HG03280 (cell line): ENCODE measurements around the gene FCN1.
"Not testable (repeated sequence)": the region's sequence is repeated elsewhere in the genome, so short reads cannot be mapped to it uniquely, and the experiment has no call there.

Source experiments
- ATAC-seq: cut with Tn5 transposase; IDR thresholded peaks from one replicate; pipeline ENCODE4 v1.9.1; 2021; ENCODE audit warnings: mild to moderate bottlenecking, moderate library complexity; ENCODE audit not compliant: unreplicated experiment

Gene FCN1

DNA sequence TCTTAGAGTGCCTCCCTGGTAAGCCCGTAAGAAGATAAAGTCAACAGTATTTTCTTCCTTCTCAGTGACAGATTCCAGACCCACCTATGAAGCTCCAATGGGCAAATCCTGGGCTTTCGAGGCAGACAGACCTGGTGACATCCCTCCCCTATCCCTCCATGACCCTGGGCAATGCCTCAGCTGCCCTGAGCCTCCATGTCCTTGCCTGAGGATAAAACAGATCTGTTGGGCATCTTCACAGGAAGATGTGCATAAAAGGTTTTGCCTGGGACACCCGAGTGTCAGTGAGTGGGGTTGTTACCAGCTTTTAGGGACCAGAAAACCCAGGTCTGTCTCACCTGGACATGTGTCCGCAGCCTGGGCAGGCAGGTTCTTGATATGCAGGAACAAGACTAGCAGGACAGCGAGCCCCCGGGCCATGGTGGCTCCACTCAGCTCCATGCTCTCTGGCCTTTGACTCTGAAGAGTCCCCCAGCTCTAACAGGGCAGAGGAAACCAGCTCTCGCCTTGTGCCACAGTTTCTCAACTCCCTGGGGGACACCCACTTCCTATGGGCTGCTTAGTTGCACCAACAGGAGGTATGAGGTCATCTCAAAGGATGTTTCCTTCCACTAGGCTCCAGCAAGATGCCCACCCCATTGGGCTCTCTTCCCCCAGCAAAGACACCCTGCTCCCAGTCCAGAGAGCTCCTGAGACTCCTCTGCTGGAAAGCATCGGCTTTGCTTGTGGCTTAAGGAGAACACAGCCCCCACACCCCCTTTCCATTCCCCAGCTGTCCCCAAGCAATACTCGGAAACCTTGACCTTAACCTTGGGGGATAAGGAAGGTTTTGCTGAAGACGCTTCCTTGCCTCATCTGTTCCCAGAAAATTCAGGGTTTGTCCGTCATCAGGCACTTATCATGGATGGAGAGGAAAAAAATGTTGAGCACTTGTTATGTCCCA lies at the start of gene FCN1:
Gene FCN1, minus strand, starts transcription at position 482 of the 943 bp plus-strand sequence. Its CDS starts 41 bp downstream, at position 441.
- ATAC-seq, result no peak

GRCh38 chr9:134966697-134967546 lies 49.2 kb upstream of the FCN1 start:
- ATAC-seq, result no peak

DNA sequence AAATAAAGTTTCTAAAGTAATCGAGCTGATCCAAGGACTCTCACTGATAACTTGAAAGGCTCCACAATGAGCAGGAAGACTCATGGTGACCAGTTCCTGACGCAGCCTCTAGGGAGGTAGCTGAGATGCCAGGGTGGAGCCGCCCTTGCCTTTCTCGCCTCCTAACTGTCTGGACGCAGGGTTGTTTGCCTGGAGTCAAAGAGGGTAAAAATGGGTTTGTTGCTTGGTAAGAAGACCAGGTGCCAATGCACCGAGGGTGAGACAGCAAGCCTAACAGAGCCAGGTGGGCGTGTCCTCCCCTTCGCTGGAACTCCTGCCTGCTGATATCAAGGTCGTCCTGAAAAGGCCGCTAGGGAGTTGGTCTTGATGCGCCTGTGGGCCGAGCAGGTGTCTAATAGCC lies 48.6 kb upstream of the FCN1 start:
- ATAC-seq, result no peak

- no peak for ATAC-seq
Measured at GRCh38 chr9:134965851-134966250, 48.1 kb upstream of the FCN1 start.

DNA sequence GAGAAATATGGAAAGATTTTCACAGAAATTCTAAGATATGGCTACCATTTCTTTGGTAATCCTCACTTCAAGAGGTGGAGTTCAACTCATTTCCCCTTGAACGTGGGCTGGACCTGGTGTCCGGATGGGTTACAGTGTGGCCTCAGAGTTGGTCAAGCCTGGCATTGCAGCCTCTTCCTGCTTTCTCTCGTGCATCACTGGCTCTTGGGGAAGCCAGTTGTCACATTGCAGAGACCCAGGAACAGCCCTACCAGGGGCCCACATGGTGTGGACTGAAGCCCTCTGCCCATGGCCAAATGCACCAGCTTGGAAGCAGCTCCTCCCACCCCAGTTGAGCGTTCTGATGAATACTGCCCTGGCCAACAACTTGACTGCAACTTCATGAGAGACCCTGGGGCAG lies 47.7 kb upstream of the FCN1 start:
- ATAC-seq, result no peak

DNA sequence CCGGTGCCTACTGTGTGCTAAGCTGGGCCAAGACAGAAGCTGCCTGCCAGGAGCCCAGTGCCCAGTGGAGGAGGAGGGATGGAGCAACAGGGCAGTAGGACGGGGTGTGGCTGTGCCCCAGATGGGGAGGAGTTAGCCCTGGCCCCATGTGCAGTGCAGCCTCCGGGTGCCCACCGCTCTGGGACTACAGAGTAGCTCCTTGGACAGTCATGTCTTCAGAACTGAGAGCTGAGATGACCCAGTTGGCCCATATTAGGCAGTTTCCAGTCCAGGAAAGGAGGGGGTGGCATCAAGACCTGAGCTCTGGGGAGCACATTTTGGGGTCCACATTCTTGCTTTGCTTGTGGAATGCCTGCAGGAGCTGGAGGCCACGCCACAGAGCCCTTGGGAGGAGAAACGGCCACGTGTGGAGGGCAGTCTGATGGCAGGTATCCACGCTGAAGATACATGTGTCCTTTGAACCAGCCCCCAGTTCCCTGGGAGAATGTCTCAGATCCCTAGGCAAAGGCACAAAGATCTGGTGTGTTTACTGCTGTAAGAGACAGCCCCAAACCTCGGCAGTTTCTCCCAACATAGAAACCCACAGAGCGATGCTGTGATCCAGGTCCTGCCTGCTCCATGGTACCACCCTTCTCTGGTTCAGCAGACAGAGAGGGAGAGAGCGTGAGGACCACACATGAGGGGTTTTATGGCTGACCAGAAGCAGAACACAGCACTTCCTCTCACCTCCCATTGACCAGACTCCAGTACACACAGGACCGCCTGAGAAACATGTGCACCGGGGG lies 46.8 kb upstream of the FCN1 start:
- ATAC-seq, result no peak

- ATAC-seq, result no peak
Measured at GRCh38 chr9:134963546-134963945, 45.8 kb upstream of the FCN1 start.

- no peak for ATAC-seq
Measured at GRCh38 chr9:134962973-134963364, 45.3 kb upstream of the FCN1 start.

DNA sequence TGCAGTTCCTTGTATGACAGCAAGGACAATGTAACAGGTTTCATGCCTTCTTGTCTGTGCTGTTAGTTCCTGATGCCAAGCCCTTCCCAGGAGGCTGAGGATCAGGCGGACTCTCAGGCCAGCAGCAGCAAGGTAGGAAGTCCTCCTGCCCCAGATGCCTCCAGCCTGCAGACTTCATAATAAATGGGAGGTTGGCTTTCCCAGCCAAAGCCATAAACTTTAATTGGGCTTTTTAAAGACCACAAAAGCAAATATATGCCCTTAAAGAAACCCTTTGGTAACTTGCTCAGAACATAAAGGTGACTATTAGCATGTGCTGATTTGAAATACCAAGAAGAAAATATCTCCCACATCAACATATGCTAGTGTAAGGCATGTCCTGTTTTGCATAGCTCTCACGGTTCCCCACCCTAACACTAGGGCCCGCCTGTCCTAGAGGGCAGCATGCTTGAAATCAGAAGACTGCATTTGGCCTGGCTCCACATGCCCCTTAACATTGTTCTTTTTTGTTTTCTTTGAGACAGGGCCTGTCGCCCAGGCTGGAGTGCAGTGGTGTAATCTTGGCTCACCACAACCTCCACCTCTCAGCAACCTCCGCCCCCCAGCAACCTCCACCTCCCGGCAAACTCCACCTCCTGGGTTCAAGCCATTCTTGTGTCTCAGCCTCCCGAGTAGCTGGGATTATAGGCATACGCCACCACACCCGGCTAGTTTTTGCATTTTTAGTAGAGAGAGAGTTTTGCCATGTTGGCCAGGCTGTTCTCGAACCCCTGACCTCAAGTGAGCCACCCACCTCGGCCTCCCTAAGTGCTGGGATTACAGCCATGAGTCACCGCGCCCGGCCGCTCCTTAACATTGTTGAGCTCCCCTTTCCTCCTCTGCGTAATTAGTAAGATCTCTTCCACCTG lies 44.6 kb upstream of the FCN1 start:
- ATAC-seq, result no peak

GRCh38 chr9:134961331-134962064 lies 43.8 kb upstream of the FCN1 start:
- no peak for ATAC-seq

- ATAC-seq, result no peak
Measured at GRCh38 chr9:134960701-134961181, 43.0 kb upstream of the FCN1 start.

DNA sequence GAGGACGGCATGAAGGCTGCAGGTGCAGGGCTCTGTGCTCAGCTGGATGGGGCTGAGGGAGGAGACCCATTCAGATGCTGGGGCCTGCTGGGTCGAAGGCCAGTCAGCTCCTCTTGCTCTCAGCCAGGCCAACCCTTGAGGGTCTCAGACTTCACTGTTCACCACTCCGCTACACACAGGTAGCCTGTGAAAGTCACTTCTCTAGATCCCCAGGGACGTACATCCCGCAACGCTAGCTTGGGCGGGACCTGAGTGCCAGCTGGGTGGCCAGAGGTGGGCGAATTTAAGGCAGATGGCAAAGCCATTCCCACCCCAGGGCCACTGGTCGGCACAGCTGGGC lies 42.2 kb upstream of the FCN1 start:
- no peak for ATAC-seq

DNA sequence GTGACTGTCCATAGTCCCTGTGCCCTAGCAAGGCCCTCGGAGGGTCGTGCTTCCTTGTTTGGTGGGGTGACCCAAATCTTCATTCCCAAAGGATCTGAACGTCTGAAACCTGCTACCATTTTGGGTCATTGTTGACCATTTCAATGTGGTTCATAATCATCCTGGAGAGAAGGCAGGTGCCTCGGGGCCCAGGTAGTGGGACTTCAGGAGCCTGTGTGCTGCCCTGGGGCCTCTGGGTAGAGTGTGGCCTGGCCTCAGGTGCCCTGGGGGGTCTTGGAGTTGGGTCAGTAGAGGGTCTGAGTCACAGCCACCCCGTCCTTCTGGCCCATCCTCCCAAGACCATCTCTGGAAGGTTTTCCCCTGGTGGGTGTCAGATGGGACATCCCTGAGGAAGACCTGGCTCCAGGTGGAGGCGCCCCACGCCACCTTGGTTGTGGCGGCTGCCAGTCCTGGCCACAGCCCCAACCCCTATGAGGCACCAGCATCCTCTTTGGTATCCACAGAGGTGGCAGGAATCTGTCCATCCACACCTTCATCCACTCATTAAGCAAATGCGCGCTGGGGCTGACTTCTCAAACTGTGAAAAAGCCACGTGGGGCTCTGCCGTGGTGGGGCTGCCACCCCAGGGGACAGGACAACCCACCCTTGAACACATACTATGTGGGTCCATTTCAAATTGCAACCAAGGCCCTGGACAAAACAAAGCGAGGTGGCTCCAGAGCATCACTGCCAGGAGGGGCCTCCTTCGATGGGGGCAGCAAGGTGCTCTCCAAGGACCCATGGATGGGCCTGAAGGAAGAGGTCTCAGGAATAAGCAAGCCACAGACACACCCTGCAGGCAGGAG lies 41.6 kb upstream of the FCN1 start:
- no peak for ATAC-seq

- ATAC-seq, result no peak
Measured at GRCh38 chr9:134957945-134958227, 40.2 kb upstream of the FCN1 start.

GRCh38 chr9:134957165-134957944 lies 39.6 kb upstream of the FCN1 start:
- no peak for ATAC-seq

- not testable (repeated sequence) for ATAC-seq
Measured at GRCh38 chr9:134956387-134956786, 38.7 kb upstream of the FCN1 start.

DNA sequence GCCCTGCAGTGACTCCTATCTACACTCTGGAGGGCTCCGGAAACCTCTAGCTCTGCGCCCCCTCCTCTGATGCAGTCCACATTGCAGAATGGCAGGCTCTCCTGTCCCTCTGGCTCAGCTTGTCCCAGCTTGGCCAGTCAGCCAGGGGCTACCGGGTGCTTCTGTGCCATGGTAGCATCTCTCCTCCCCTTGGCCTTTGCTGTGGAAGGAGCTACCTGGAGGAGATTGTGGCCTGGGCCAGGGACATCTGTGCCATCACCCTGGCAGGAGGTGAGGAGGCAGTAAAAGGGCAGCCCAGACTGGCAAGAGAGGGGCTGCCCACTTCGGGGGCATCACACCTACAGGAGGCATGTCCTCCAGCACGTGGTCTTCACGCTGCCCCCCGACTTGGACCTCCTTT lies 38.1 kb upstream of the FCN1 start:
- ATAC-seq, result no peak

GRCh38 chr9:134955156-134955555 lies 37.4 kb upstream of the FCN1 start:
- ATAC-seq, result no peak
